ENCODE data around the gene TAL1.

TAL1 gene

DNA sequence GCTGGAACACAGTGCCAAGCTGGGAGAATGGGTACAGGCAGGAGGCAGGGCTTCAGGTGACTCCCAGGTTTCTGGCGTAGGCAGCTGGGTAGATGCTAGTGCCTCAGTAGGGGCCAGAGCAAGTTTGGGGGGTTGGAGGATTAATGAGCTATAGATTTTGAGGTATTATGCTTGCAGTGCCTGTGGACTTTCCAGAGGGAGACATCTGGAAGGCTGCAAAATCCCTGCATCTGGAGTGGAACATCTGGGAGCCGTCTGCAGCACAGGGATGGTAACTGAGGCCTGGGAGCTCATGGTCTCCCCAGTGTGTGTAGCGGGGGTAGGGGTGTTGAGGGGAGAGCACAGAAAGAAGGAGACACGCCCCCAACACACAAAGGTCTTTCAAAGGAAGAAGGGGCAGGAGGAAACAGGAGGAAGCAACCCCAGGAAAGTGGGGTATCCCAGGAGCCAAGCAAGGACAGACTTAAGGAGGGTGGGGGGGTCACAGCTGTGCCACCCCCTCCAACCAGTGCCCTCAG, 40.0 kb downstream of the TAL1 start:
- Histone ChIP-seq H3K36me3 (ENCODE audit: insufficient read depth, low read length) (no peaks in the 10 kb centered on the region), H3K9ac (ENCODE audit: low read depth, low read length) (no peak overlapping the region), H3K9me3 (ENCODE audit: control insufficient read depth, insufficient read depth, low read length) (no peaks in the 10 kb centered on the region), H3K4me1 (ENCODE audit: insufficient read depth, low read length) (peaks cover 25% of the 10 kb centered on the region)

DNA sequence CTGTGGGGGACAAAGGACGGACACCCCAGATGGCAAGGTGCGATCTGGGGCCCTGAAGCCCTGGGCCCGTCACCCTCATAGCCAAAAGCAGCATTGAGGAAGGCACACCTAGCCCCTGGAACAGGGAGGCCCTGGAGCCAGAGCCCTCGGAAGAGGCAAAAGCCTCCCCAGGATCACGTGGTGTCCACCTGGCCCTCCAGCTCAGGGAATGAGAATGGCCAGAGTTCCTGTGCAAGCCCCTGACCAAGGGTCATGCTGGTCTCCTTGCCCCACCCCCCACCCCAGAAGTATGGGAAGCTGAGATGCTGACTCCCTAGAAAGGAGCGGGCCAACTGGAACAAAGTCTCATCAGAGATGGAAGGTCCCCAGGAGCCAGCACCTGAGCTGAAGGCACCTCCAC, 41.2 kb downstream of the TAL1 start:
- no peak overlapping the region for H3K9ac ChIP-seq (ENCODE audit: low read depth, low read length)

DNA sequence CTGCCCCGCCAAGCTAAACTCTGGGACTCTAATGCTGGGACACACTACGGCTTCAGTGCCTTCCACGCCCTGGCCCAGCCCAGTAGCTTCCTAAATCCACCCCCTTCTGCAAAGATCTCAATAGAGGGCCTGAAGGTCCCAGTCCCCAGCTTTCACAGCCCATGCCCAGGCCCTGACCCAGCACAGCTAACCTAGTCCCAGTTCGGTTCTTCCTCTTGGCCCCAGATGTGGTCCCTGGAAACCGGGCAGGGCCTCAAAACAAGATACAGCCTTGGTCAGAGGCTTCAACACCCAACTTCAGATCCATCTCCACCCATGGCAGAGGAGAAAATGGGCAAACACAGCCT, 41.5 kb downstream of the TAL1 start:
- H3K9me3 ChIP-seq (ENCODE audit: control insufficient read depth, insufficient read depth, low read length): no peaks in the 10 kb centered on the region
- peaks cover 25% of the 10 kb centered on the region for H3K4me1 ChIP-seq (ENCODE audit: insufficient read depth, low read length)
- H3K36me3 ChIP-seq (ENCODE audit: insufficient read depth, low read length): no peaks in the 10 kb centered on the region
- H3K9ac ChIP-seq (ENCODE audit: low read depth, low read length): no peak overlapping the region

More for the DNA sequence above, 41.2 kb downstream of the TAL1 start:
- peaks cover 25% of the 10 kb centered on the region for H3K4me1 ChIP-seq (ENCODE audit: insufficient read depth, low read length)
- H3K9me3 ChIP-seq (ENCODE audit: control insufficient read depth, insufficient read depth, low read length): no peaks in the 10 kb centered on the region
- no peaks in the 10 kb centered on the region for H3K36me3 ChIP-seq (ENCODE audit: insufficient read depth, low read length)

DNA sequence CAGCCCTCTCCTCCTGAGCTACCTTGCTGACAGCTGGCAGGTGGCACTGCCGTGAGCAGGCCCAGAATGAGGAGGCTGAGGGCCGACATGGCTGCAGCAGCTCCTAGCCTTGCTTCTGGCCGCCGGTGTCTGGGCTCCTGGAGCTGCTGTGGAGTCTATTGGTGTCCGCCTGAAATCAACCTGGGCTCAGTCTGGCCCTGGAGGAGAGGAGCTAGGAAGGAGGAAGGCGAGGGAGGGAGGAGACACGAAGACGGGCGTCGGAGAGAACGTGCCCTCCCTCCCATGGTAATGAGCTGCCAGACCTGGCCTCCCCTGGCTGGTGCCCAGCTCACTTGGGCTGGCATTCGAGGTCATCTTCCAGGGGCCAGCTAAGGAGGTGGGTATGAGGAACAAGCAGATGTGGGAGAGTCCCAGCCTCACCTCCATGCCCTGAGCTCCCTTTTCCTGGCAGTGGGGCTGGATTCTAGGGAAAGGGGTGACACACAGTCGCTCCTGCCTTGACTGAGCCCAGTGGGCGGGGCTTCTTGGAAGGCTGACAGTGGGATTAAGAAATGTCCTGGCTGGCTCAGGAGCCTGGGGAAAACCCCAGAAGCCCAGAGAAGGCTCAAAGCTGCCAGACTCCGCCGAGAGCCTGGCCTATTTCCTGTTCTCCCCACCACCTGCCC, 42.0 kb downstream of the TAL1 start, which contains the start of gene PDZK1IP1:
TSS of gene PDZK1IP1 (minus strand) at position 193 of the 665 bp plus-strand sequence. CDS start at position 89, 104 bp downstream.
- Histone ChIP-seq H3K9ac (ENCODE audit: low read depth, low read length) (no peak within 1 kb of the TSS), H3K9me3 (ENCODE audit: control insufficient read depth, insufficient read depth, low read length) (no peaks in the 10 kb centered on the region), H3K4me1 (ENCODE audit: insufficient read depth, low read length) (peaks cover 25% of the 10 kb centered on the region), H3K36me3 (ENCODE audit: insufficient read depth, low read length) (no peaks in the 10 kb centered on the region)

DNA sequence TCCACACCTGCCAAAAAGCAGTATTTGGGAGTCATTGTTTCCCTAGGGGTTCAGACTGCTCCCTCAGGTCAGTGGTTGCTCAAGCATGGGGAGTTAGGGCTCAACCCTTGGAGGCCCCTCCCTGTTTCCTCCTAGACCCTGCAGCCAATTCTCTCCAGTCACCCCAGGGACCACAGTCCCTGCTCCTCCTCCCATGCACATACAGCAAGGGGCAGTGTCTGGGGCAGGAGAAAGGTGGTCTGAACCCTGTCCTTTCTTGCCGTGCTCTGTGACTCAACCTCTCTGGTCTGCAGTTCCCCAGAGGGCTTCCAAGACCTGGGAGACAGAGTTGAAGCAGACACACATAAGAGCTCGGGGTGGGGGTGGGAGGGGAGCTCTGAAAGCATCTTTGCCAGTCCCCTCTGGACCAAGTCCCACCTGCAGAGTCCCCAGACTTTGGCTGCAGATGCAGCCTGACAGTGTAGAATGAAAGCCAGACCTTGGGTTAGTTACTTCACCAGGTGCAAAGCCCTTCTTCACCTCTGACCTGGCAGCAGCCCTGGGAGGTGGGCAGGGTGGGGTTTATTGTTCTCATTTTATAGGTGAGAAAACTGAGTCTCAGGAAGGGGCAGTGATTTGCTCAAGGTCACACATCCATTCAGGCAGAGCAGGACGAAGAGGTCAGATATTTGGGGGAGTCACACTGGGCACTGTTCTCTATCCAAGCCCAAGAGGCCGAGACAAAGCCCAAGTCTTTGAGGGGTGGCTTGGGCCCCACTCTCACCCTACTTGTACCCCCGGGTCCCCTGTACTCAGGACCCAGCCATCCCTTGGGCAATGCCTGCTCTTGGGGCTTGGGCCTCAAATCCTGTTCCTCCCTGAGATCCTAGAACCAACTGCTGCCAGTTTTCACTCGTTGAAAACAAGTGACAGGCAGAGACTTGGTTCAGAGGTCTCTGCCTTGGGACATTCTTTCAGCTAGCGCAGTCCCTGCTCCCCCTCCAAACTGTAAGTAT, 42.9 kb downstream of the TAL1 start:
- Histone ChIP-seq H3K9ac (ENCODE audit: low read depth, low read length) (no peak overlapping the region), H3K36me3 (ENCODE audit: insufficient read depth, low read length) (no peaks in the 10 kb centered on the region), H3K4me1 (ENCODE audit: insufficient read depth, low read length) (peaks cover 25% of the 10 kb centered on the region), H3K9me3 (ENCODE audit: control insufficient read depth, insufficient read depth, low read length) (no peaks in the 10 kb centered on the region)

DNA sequence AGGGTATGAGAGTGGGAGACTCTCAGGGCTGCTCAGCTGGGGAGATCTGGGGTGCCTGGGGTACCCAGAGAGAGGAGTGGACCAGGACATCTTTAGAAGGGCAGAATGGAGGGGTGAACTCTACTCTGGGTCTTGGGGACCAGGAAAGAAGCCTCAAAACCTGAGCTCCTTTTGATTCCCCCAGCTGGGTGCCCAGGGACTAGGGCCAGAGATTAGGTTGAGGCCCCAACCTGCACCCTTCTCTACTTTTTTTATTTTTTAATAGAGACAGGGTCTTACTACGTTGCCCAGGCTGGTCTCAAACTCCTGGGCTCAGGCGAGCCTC, 44.1 kb downstream of the TAL1 start:
- Histone ChIP-seq H3K9me3 (ENCODE audit: control insufficient read depth, insufficient read depth, low read length) (no peaks in the 10 kb centered on the region), H3K4me1 (ENCODE audit: insufficient read depth, low read length) (peaks cover 21% of the 10 kb centered on the region), H3K9ac (ENCODE audit: low read depth, low read length) (no peak overlapping the region), H3K36me3 (ENCODE audit: insufficient read depth, low read length) (no peaks in the 10 kb centered on the region)

DNA sequence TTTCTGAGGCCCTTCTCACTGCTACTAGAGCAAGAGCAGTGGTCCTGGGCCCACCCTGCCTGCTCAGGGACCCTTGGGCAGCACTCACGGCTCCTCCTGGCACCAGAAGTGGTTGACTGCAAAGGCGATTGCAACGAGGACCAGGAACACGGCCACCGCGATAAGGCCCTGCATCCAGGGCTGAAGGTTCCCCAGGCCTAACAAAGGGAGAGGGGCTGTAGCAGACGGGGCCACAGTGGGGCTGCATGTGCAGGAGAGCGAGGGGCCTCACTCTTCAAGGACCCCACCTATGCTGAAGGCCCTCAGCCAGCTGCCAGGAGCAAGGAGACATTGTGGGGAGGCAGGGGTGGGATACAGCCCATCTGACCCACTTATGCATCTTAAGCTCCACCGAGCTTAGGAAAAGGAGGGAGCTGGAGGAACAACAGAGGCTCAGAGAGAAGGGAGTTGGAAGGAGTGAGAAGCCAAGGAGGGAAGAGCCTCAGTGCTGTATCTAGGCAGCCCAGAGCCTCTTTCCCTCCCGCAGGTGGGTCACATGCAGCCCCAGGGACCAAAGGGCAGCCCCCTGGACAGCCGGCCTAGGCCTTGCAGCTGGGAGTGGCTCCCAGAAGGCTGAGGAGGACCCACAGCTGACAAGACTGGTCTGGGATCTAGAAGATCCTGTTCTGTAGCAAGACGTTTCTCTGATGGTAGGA, 44.6 kb downstream of the TAL1 start:
- H3K9me3 ChIP-seq (ENCODE audit: control insufficient read depth, insufficient read depth, low read length): no peaks in the 10 kb centered on the region
- H3K9ac ChIP-seq (ENCODE audit: low read depth, low read length): no peak overlapping the region
- H3K36me3 ChIP-seq (ENCODE audit: insufficient read depth, low read length): no peaks in the 10 kb centered on the region
- peaks cover 17% of the 10 kb centered on the region for H3K4me1 ChIP-seq (ENCODE audit: insufficient read depth, low read length)

DNA sequence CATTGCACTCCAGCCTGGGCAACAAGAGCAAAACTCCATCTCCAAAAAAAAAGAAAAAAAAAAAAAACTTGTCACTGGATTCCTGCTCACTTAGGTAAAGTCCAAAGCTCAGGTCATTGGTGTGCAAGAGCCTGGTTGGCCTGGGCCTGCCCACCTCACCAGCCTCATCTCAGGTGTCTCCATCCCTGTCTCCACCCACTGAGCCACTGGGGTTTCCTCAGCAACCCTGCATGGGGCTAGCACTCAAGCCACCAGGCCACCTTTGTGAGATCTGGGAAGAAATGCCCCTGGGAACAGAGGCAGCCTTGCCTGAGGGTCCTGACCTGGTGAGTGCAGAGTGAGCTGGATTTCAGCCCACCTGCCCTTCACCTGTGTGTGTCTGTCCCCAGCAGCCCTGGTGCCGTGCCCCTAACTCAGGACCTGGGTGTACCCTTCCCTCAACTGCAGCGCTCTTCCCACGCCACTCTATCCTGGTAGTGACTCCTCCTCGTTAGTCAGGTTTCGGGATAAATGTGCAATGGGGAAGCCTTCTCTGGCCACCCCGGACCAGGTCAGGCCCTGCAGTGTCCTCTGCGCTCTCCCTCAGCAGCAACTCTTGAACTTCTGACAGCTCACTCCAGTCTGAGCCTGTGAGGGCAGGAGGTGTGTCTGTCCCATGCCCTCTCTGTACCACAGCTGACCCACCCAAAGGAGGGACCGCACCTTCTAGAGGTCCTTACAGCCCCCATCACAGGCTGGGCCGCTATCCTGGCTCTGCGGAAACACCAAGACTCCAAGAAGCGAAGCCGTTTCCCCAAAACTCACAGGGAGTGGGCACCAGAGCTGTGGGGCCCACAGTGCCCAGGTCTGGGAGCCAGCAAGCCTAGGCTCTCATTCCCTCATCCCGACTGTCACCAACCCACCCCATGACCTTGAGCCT, 45.5 kb downstream of the TAL1 start:
- no peaks in the 10 kb centered on the region for H3K9me3 ChIP-seq (ENCODE audit: control insufficient read depth, insufficient read depth, low read length)
- no peak overlapping the region for H3K9ac ChIP-seq (ENCODE audit: low read depth, low read length)
- peaks cover 8% of the 10 kb centered on the region; the same call in 1 of the 2 replicates for H3K4me1 ChIP-seq (ENCODE audit: insufficient read depth, low read length)
- no peaks in the 10 kb centered on the region for H3K36me3 ChIP-seq (ENCODE audit: insufficient read depth, low read length)

DNA sequence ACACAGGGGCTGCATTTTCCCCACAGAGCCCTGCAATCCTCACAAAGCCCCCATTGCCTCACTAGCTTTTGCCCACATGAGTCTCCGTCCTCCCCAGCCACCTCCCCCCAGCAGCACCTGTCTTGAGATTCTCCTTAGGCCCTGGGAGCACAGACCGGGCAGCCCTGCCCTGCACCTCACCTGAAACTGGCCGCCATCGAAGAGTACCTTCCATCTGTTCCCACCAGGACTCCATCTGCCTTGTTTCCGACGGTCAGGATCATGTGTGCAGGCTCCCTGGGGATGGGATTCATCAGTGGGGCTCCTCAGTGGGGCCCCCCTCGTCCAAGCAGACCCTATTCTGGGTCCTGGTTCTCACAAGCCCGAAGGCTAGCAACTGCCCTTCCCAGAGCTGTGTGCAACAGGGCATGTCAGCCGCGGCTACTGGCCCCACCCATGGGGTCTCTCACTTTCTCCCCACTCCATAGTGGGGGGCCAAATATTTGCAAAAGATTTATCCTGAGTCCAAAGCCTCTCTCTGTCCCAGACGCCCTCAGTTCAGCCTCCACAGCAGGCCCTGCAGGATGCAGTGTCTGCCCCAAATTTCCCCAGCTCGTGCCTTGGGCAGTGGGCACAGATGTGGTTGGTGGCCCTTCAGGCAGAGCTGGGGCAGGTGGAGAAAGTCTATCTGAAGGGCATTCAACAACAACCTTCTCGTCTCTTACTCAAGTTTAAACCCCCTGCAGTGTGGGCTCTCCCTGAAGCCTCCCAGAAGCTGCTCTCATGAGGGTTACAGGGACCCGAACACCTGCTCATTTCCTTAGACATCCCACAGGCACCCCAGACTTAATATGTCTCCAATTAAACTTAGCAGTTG, 47.0 kb downstream of the TAL1 start:
- H3K9me3 ChIP-seq (ENCODE audit: control insufficient read depth, insufficient read depth, low read length): no peaks in the 10 kb centered on the region
- no peaks in the 10 kb centered on the region for H3K36me3 ChIP-seq (ENCODE audit: insufficient read depth, low read length)
- peaks cover 2% of the 10 kb centered on the region; the same call in 1 of the 2 replicates for H3K4me1 ChIP-seq (ENCODE audit: insufficient read depth, low read length)
- H3K9ac ChIP-seq (ENCODE audit: low read depth, low read length): no peak overlapping the region

DNA sequence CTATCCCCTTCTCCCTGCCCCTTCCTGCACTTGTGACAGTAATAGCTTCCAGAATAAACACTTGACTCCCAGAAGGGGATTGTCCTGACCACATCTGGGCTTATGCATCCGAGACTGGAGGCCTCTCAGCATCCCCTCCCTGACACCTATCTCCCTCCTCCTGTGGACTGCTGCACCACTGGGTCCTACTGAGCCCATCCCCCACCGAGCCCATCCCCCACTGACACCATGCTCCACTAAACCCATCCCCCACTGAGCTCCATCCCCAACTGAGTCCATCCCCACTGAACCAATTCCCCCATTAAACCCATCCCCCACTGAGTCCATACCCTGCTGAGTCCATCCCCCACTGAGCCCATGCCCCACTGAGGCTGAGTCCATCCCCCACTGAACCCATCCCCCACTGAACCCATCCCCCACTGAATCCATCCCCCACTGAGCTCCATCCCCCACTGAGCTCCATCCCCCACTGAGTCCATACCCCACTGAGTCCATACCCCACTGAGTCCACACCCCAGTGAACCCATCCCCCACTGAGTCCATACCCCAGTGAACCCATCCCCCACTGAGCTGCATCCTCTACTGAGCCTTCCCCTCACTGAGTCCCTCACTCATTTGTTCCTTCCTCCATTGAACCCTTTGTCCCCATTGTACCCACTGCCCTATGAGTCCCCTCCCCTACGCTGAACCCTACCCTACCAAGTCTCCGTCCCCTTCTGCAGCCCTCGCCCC, 47.8 kb downstream of the TAL1 start:
- Histone ChIP-seq H3K9me3 (ENCODE audit: control insufficient read depth, insufficient read depth, low read length) (no peaks in the 10 kb centered on the region), H3K4me1 (ENCODE audit: insufficient read depth, low read length) (no peaks in the 10 kb centered on the region), H3K9ac (ENCODE audit: low read depth, low read length) (no peak overlapping the region), H3K36me3 (ENCODE audit: insufficient read depth, low read length) (no peaks in the 10 kb centered on the region)

DNA sequence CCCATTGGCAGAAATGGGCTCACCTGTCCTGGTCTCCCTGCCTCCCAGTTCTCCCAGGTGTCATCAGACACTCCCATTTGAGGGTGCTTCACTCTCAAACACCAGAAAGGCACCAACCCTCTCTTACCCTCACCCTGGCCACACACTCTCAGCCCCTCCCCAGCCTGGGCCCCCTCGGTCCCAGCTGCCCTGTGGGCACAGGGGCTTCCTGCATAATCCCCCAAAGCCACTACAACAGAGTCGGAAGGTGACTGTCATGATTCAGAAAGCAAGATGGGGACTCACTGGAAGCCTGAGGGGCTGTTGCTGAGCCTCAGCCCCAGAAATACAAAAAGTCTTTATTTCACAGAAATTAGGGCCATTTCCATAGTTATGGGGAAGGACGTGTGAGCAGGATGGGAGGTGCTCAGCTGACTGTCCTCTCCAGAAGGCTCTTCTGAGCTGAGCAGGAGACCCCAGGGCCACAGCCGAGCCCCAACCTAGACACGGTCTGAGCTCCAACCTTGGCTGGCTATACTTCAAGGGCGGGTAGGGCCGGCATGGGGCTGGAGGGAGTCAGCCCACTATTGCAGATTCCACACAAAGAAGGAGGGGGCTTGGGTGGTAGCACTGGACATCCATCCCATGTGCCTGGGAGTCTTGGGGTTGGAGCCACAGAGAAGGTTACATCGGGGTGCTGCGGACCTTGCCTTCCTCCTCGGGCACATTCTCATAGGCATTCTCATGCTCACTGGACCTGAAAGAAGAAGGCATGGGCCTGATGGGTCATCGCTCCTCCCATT, 48.5 kb downstream of the TAL1 start:
- H3K4me1 ChIP-seq (ENCODE audit: insufficient read depth, low read length): no peaks in the 10 kb centered on the region

DNA sequence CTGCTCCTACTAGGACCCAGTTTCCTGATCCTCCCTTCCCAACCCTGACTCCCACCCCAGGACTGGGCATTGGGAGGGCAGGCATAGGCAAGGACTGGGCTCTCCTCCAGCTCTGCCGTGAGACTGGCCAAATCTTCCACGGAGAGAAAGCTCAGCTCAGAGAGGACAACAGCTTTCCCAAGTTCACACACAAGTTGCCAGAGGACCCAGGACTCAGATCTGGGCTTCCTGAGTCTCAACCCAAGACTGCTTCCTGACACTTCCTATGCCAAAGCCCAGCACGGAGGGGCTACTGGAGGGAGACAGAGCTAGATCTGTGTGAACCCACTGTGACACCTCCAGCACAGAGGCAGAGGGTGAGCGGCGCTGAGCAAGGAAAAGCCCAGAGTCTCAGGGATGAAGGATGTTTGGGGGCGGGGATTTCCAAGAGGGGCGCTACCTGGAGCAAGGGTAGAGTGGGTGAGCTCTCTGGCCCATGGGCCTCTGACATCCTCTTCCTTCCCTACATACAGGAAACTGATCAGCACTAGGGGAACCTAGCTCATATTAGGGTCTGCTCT, 49.3 kb downstream of the TAL1 start:
- no peaks in the 10 kb centered on the region for H3K4me1 ChIP-seq (ENCODE audit: insufficient read depth, low read length)
- no peak overlapping the region for H3K9ac ChIP-seq (ENCODE audit: low read depth, low read length)
- H3K36me3 ChIP-seq (ENCODE audit: insufficient read depth, low read length): no peaks in the 10 kb centered on the region
- no peaks in the 10 kb centered on the region for H3K9me3 ChIP-seq (ENCODE audit: control insufficient read depth, insufficient read depth, low read length)

More for the DNA sequence above, 48.5 kb downstream of the TAL1 start:
- no peak overlapping the region for H3K9ac ChIP-seq (ENCODE audit: low read depth, low read length)
- H3K36me3 ChIP-seq (ENCODE audit: insufficient read depth, low read length): no peaks in the 10 kb centered on the region
- no peaks in the 10 kb centered on the region for H3K9me3 ChIP-seq (ENCODE audit: control insufficient read depth, insufficient read depth, low read length)

Data from ES-I3 (cell line).